Immature natural killer cell (primary cell): ENCODE results near the gene SMPD1. TPM values are rescaled to one million over a fixed set of nuclear protein-coding genes. Genes with fewer than 3 reads are reported as not detected.

ENCODE experiments used
- DNase-seq, 3 donors: peaks; one replicate each; pipeline ENCODE4 v3.0.0; 2022; ENCODE audit warnings: mixed read lengths in 1 of 3
- H3K27ac Mint-ChIP-seq, 6 donors: one replicate each; pipeline ENCODE4 v1.8.0; 2020; ENCODE audit warnings: mixed read lengths in 6 of 6, mild to moderate bottlenecking in 5 of 6, inconsistent platforms in 4 of 6, moderate library complexity in 3 of 6
- H3K27me3 Mint-ChIP-seq, 3 donors: one replicate each; pipeline ENCODE4 v1.8.0; 2020 to 2021; ENCODE audit warnings: low read depth in 3 of 3, mild to moderate bottlenecking in 3 of 3, mixed read lengths in 3 of 3, moderate library complexity in 3 of 3, inconsistent platforms in 1 of 3
- H3K36me3 Mint-ChIP-seq, 3 donors: one replicate each; pipeline ENCODE4 v1.8.0; 2020; ENCODE audit warnings: mixed read lengths in 3 of 3, inconsistent platforms in 2 of 3, mild to moderate bottlenecking in 2 of 3
- H3K4me1 Mint-ChIP-seq, 2 donors: one replicate each; pipeline ENCODE4 v1.8.0; 2020; ENCODE audit warnings: inconsistent platforms in 2 of 2, mild to moderate bottlenecking in 2 of 2, mixed read lengths in 2 of 2, moderate library complexity in 1 of 2
- H3K4me3 Mint-ChIP-seq, 5 donors: one replicate each; pipeline ENCODE4 v1.8.0; 2020; ENCODE audit warnings: mild to moderate bottlenecking in 5 of 5, mixed read lengths in 5 of 5, inconsistent platforms in 3 of 5, moderate library complexity in 3 of 5
- H3K9me3 Mint-ChIP-seq, 6 donors: one replicate each; pipeline ENCODE4 v1.8.0; 2020; ENCODE audit warnings: mild to moderate bottlenecking in 6 of 6, mixed read lengths in 6 of 6, inconsistent platforms in 4 of 6, moderate library complexity in 3 of 6
- polyA plus RNA-seq, 3 donors: library from polyadenylated mRNA; unstranded; fragments of 300-500 nt; fragmentation: Illumina TruSeq; gene quantifications; one replicate each; pipeline ENCODE4 v1.2.3, GENCODE V29; 2021

Gene SMPD1
- polyA plus RNA-seq, 3 donors from 2014 or later, result 12.0 to 21.9 (median 18.4) TPM

GRCh38 chr11:6411594-6412031 is 21.3 kb downstream of the SMPD1 start:
- peaks cover 5 to 9% (median 9%) of the 10 kb centered on the region in 3 donors for H3K36me3 Mint-ChIP-seq
- H3K4me1 Mint-ChIP-seq, result peaks cover 8% of the 10 kb centered on the region in 2 donors
- DNase-seq, result no peak
- no peak overlapping the region for H3K4me3 Mint-ChIP-seq
- H3K9me3 Mint-ChIP-seq, result no peaks in the 10 kb centered on the region
- H3K27ac Mint-ChIP-seq, result peak overlapping the region in 1 of 6 donors; percentile 10
- peaks cover 0 to 4% (median 2%) of the 10 kb centered on the region in 3 donors for H3K27me3 Mint-ChIP-seq

- no peak overlapping the region for H3K4me3 Mint-ChIP-seq
- peaks cover 0 to 3% of the 10 kb centered on the region in 2 donors for H3K4me1 Mint-ChIP-seq
- peaks cover 4 to 6% (median 5%) of the 10 kb centered on the region in 3 donors for H3K36me3 Mint-ChIP-seq
- H3K9me3 Mint-ChIP-seq, result no peaks in the 10 kb centered on the region
- DNase-seq, result no peak
- no peak overlapping the region for H3K27ac Mint-ChIP-seq
- H3K27me3 Mint-ChIP-seq, result peaks cover 0 to 4% (median 2%) of the 10 kb centered on the region in 3 donors
Measured at GRCh38 chr11:6413791-6414201, 23.5 kb downstream of the SMPD1 start.

- peaks cover 6 to 8% of the 10 kb centered on the region in 2 donors for H3K4me1 Mint-ChIP-seq
- no peak overlapping the region for H3K27ac Mint-ChIP-seq
- DNase-seq, result peak in 2 of 3 donors; percentile 16 to 17
- H3K36me3 Mint-ChIP-seq, result peaks cover under 1 to 3% (median 3%) of the 10 kb centered on the region in 3 donors
- no peak overlapping the region for H3K4me3 Mint-ChIP-seq
- H3K27me3 Mint-ChIP-seq, result peaks cover 0 to 5% (median 3%) of the 10 kb centered on the region in 3 donors
- no peaks in the 10 kb centered on the region for H3K9me3 Mint-ChIP-seq
Measured at GRCh38 chr11:6414874-6415328, 24.6 kb downstream of the SMPD1 start.

DNA sequence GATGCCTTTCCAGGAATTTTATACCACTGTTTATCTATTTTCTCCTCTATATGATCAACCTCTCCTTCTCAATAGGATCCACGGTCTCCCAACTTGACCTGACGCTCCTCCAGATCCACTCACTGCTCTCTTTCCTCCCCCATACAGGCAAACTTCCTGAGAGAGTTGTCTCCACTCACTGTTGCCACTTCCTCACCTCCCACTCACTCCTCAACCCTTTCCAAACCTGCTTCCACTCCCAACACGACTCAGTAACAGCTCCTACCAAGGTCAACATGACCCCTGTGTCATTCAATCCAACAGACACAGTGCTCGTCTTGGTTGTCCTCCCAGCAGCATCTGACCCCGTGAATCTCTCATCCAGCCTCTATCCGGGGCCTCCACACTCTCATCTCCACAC is 25.5 kb downstream of the SMPD1 start:
- H3K27ac Mint-ChIP-seq, result no peak overlapping the region
- H3K4me1 Mint-ChIP-seq, result peaks cover 6 to 10% of the 10 kb centered on the region in 2 donors
- no peaks in the 10 kb centered on the region for H3K9me3 Mint-ChIP-seq
- no peak for DNase-seq
- no peak overlapping the region for H3K4me3 Mint-ChIP-seq
- peaks cover 3 to 5% (median 3%) of the 10 kb centered on the region in 3 donors for H3K27me3 Mint-ChIP-seq
- peaks cover 0 to 2% (median 1%) of the 10 kb centered on the region in 3 donors for H3K36me3 Mint-ChIP-seq

- no peak overlapping the region for H3K4me3 Mint-ChIP-seq
- no peak for DNase-seq
Measured at GRCh38 chr11:6417907-6418556, 27.8 kb downstream of the SMPD1 start.

GRCh38 chr11:6418557-6419008 is 28.3 kb downstream of the SMPD1 start:
- peak overlapping the region in 1 of 6 donors; percentile 7 for H3K27ac Mint-ChIP-seq
- H3K4me3 Mint-ChIP-seq, result peak overlapping the region in 1 of 5 donors; percentile 37
- peaks cover 6 to 7% of the 10 kb centered on the region in 2 donors for H3K4me1 Mint-ChIP-seq
- no peak for DNase-seq
- H3K36me3 Mint-ChIP-seq, result peaks cover 0 to 3% (median 3%) of the 10 kb centered on the region in 3 donors
- H3K27me3 Mint-ChIP-seq, result peaks cover 5 to 9% (median 7%) of the 10 kb centered on the region in 3 donors
- H3K9me3 Mint-ChIP-seq, result no peaks in the 10 kb centered on the region

More at GRCh38 chr11:6417907-6418556, 27.8 kb downstream of the SMPD1 start:
- Mint-ChIP-seq H3K27me3 (peaks cover 5 to 9% (median 7%) of the 10 kb centered on the region in 3 donors), H3K36me3 (peaks cover 0 to 3% (median 3%) of the 10 kb centered on the region in 3 donors), H3K27ac (no peak overlapping the region), H3K4me1 (peaks cover 6 to 7% of the 10 kb centered on the region in 2 donors), H3K9me3 (no peaks in the 10 kb centered on the region)

DNA sequence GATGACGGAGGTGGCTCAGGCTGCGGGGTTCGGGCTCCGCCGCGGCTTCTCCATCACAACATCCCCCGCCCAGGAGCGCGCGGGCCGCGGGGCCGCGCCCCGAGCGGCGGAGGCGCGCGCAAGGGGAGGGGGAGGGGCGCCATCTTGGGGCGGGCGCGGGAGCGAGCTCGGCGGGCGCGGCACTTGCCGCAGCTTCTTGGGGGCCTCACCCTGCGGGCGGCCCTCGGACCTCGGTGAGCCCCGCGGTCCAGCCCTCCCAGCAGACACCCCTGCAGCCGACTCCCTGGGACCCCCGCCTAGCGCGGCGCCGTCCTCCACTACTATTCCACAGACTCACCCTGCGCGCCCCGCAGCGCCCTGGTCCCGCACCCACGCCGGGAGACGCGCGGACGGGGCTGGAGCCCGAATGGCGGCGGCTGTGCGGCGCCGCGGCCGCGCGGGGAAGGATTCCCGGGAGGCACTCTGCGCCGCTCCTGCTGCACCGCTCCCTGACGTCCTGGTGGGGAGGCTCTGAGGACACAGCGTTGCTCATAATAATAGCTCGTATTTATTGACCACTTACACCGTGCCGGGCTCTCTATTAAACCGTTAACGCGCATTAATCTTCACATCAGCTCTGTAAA is 28.8 kb downstream of the SMPD1 start, which contains the start of gene APBB1:
Gene APBB1, minus strand, starts transcription at position 86 of the 623 bp plus-strand sequence. CDS start 7,747 bp downstream, outside the sequence.
- Mint-ChIP-seq H3K4me3 (peak within 1 kb of the TSS; percentile 74 to 89 (median 85)), H3K27me3 (peaks cover 5 to 9% (median 7%) of the 10 kb centered on the region in 3 donors), H3K27ac (peak within 1 kb of the TSS; percentile 54 to 84 (median 74)), H3K36me3 (peaks cover 0 to 3% (median 3%) of the 10 kb centered on the region in 3 donors), H3K9me3 (no peaks in the 10 kb centered on the region), H3K4me1 (peaks cover 6 to 7% of the 10 kb centered on the region in 2 donors)
- peak; percentile 70 to 78 (median 76) for DNase-seq

GRCh38 chr11:6420677-6421076 is 30.4 kb downstream of the SMPD1 start:
- no peak for DNase-seq
- H3K36me3 Mint-ChIP-seq, result peaks cover 0 to 3% (median 3%) of the 10 kb centered on the region in 3 donors
- H3K4me3 Mint-ChIP-seq, result peak overlapping the region in 2 of 5 donors; percentile 61 to 86
- no peaks in the 10 kb centered on the region for H3K9me3 Mint-ChIP-seq
- H3K27ac Mint-ChIP-seq, result no peak overlapping the region
- peaks cover 6 to 7% of the 10 kb centered on the region in 2 donors for H3K4me1 Mint-ChIP-seq
- peaks cover 9 to 12% (median 9%) of the 10 kb centered on the region in 3 donors for H3K27me3 Mint-ChIP-seq

DNA sequence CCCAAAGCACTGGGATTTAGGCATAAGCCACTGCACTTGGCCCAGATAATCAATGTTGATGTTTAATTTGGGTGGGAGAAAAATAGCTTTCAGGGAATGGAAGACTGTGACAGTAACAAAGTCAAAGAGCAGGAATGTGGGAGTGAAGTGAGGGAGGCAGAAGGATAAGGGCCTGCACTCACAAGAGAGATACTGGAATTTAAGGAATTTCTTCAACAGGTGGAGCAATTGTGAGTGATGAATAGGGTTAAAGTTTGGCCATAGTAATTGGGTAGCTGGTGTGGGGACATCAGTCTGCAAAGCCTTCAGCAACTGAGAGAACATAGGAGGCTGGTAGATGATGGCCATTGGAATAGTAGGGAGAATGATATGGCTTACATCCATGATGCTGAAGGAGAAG is 37.2 kb downstream of the SMPD1 start:
- no peaks in the 10 kb centered on the region for H3K36me3 Mint-ChIP-seq
- no peaks in the 10 kb centered on the region for H3K4me1 Mint-ChIP-seq
- H3K4me3 Mint-ChIP-seq, result no peak overlapping the region
- DNase-seq, result no peak
- peaks cover 0 to 2% (median 0%) of the 10 kb centered on the region in 6 donors for H3K9me3 Mint-ChIP-seq
- H3K27me3 Mint-ChIP-seq, result peaks cover 2 to 7% (median 2%) of the 10 kb centered on the region in 3 donors
- no peak overlapping the region for H3K27ac Mint-ChIP-seq

DNA sequence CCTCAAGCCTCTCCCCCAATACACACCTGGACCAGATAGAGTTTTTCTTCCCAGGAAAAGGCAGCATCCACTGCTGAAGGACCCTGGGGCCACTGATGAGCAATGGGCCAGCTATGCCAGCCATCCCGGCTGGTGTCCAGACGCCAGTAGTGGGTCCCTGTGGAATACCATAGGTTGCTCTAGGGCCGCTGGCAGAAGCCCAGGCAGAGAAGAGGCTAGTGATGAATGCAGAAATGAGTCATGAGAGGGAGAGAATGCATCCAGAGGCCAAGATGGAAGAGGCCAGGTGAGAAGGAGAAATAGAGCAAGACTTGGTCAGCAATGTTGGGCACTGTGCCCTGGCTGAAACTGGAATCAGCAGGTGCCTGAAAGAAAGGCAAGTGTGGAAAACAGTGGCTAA is 41.6 kb downstream of the SMPD1 start:
- DNase-seq, result no peak
- Mint-ChIP-seq H3K27ac (no peak overlapping the region), H3K4me3 (no peak overlapping the region), H3K36me3 (peaks cover 0 to 3% (median 3%) of the 10 kb centered on the region in 3 donors), H3K27me3 (peaks cover 2 to 4% (median 3%) of the 10 kb centered on the region in 3 donors), H3K9me3 (peaks cover 0 to 2% (median 0%) of the 10 kb centered on the region in 6 donors), H3K4me1 (no peaks in the 10 kb centered on the region)

DNA sequence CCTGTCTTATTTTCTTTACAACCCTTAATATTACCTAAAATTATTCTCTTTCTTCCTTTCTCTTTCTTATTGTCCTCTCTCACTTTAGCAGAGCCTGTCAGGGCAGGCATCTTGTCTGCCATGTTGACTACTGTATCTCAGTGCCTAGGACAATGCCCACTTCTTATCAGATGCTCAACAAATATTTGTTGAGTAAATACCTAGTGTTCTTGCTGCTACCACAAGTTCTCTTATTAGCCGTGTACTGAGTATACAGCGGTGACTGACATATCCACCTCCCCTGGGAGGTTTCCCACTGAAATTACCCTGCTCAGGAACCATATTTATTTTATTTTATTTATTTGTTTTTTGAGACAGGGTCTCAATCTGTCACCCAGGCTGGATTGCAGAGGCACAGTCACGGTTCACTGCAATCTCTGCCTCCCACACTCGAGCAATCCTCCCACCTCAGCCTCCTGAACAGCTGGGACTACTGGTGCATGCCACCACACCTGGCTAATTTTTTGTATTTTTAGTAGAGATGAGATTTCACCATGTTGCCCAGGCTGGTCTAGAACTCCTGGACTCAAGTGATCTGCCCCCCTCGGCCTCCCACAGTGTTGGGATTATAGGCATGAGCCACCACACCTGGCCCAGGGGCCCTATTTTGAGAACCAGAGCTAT is 43.9 kb downstream of the SMPD1 start:
- Mint-ChIP-seq H3K27ac (peak overlapping the region in 1 of 6 donors; percentile 1), H3K4me1 (no peaks in the 10 kb centered on the region), H3K36me3 (peaks cover 0 to 3% (median 3%) of the 10 kb centered on the region in 3 donors), H3K4me3 (no peak overlapping the region), H3K9me3 (no peaks in the 10 kb centered on the region), H3K27me3 (peaks cover 2 to 3% (median 2%) of the 10 kb centered on the region in 3 donors)
- no peak for DNase-seq

DNA sequence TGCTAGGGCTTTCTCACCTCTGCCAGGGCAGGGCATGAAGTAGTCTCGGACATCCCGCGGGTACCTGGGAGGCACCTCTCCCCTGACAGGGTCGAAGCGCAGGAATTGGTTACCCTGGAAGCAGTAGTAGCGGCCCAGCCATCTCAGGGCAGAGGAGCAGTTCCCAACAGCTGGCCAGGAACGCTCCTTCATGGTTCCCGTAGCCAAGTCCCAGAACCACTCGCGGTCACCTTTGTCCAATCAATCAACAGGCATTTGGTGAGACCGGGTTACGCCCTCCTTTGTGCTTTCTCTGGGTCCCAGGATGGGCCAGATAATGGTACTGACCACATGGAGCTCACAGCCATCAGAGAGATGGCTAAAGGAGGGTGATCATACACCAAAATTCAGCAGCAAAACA is 47.1 kb downstream of the SMPD1 start:
- H3K36me3 Mint-ChIP-seq, result peaks cover 0 to 3% (median 3%) of the 10 kb centered on the region in 3 donors
- no peak for DNase-seq
- H3K27me3 Mint-ChIP-seq, result peaks cover 0 to 3% (median 2%) of the 10 kb centered on the region in 3 donors
- H3K9me3 Mint-ChIP-seq, result no peaks in the 10 kb centered on the region
- no peak overlapping the region for H3K4me3 Mint-ChIP-seq
- H3K4me1 Mint-ChIP-seq, result no peaks in the 10 kb centered on the region
- no peak overlapping the region for H3K27ac Mint-ChIP-seq

DNA sequence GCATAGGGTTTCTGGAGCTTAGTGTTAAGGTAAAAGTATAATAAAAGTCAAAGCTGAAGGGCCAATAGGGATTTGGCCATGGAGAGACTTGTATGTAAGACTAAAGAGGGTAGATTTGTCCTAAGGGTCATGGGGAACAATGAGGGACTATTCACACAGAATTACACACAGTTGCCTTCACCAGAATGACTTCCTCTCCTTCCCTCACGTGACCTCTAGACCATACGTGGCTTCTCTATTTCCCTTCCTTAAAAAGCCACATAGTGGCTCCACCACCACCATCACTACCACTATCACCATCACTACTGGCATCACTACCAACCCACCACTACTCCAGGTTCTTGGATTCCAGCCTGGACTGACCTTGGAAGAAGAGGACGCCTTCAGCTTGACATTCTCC is 47.7 kb downstream of the SMPD1 start:
- H3K4me3 Mint-ChIP-seq, result no peak overlapping the region
- H3K27ac Mint-ChIP-seq, result no peak overlapping the region
- H3K9me3 Mint-ChIP-seq, result no peaks in the 10 kb centered on the region
- peak in 2 of 3 donors; percentile 15 to 17 for DNase-seq
- peaks cover 0 to 3% (median 2%) of the 10 kb centered on the region in 3 donors for H3K27me3 Mint-ChIP-seq
- no peaks in the 10 kb centered on the region for H3K4me1 Mint-ChIP-seq
- H3K36me3 Mint-ChIP-seq, result peaks cover 0 to 3% (median 3%) of the 10 kb centered on the region in 3 donors
